ENCODE data around the gene SEC23B. TPM values are rescaled to one million over a fixed set of nuclear protein-coding genes. Genes with fewer than 3 reads are reported as not detected.

SEC23B gene
- polyA plus RNA-seq (2011; rRNA removed) (49.2 and 56.5 TPM in 2 replicates), polyA minus RNA-seq (2011; rRNA and poly(A)+ RNA removed) (29.3 and 38.2 TPM in 2 replicates)

- Histone ChIP-seq H3K4me3 (ENCODE audit: low read depth, low read length) (peak within 1 kb of the TSS; percentile 83), H3K36me3 (ENCODE audit: control insufficient read depth, insufficient read depth, low read length) (no peaks in the 10 kb centered on the region), H3K27me3 (ENCODE audit: control insufficient read depth, insufficient read depth, low read length) (no peaks in the 10 kb centered on the region)
- DNase-seq (ENCODE audit: low read depth) = peak; percentile 90
- POLR2A ChIA-PET = interaction anchor here (0.5 to 1.6 kb wide), 6 partner anchors 9 to 1250 kb away, joined by 3 to 10 read pairs (median 4); partner anchors contain the start of gene RBBP9
- TF ChIP-seq CTCF (IDR thresholded peaks at IDR 0.05; ENCODE audit: insufficient read depth, low read depth, low read length) = no peak
- CTCF ChIA-PET = interaction anchor here (1.0 to 3.6 kb wide), 3 partner anchors 8 to 32 kb away, joined by 6 to 11 read pairs (median 7); partner anchors contain the start of gene RBBP9
Measured at GRCh38 chr20:18507218-18508191, at the start of gene SEC23B. SEC23B (plus strand) TSS chr20:18507940; CDS start chr20:18510836, 2,896 bp downstream.

GRCh38 chr20:18465536-18466200 is 42.1 kb upstream of the SEC23B start:
- TF ChIP-seq CTCF (IDR thresholded peaks at IDR 0.05; ENCODE audit: insufficient read depth, low read depth, low read length) = no peak
- Histone ChIP-seq H3K36me3 (ENCODE audit: control insufficient read depth, insufficient read depth, low read length) (no peaks in the 10 kb centered on the region), H3K27me3 (ENCODE audit: control insufficient read depth, insufficient read depth, low read length) (no peaks in the 10 kb centered on the region), H3K4me3 (ENCODE audit: low read depth, low read length) (no peak overlapping the region)
- CTCF ChIA-PET = interaction anchor here (0.6 to 0.7 kb wide), 2 partner anchors 15 to 21 kb away, joined by 3 read pairs; no protein-coding TSS in a partner anchor
- POLR2A ChIA-PET = no interaction called here
- no peak for DNase-seq (ENCODE audit: low read depth)

- POLR2A ChIA-PET = no interaction called here
- no peaks in the 10 kb centered on the region; the same call in 1 of the 2 replicates for H3K36me3 ChIP-seq (ENCODE audit: control insufficient read depth, insufficient read depth, low read length)
Measured at GRCh38 chr20:18466574-18466893, 41.2 kb upstream of the SEC23B start.

GRCh38 chr20:18466894-18467730 is 40.6 kb upstream of the SEC23B start, which contains the start of the genes DZANK1 and POLR3F:
DZANK1 (minus strand) TSS chr20:18467030; CDS start chr20:18465358, 1,672 bp downstream.
POLR3F (plus strand) TSS chr20:18467390; CDS start chr20:18467507, 117 bp downstream.
- POLR2A ChIA-PET = no interaction called here

More at GRCh38 chr20:18466574-18466893, 41.2 kb upstream of the SEC23B start:
- no peak for TF ChIP-seq CTCF (IDR thresholded peaks at IDR 0.05; ENCODE audit: insufficient read depth, low read depth, low read length)
- peak; percentile 3 for DNase-seq (ENCODE audit: low read depth)
- Histone ChIP-seq H3K27me3 (ENCODE audit: control insufficient read depth, insufficient read depth, low read length) (no peaks in the 10 kb centered on the region), H3K4me3 (ENCODE audit: low read depth, low read length) (peak overlapping the region; percentile 82)
- CTCF ChIA-PET = interaction anchor here (1.2 kb wide), 1 partner anchor 53 kb away, joined by 4 read pairs; no protein-coding TSS in a partner anchor

More at GRCh38 chr20:18466894-18467730, 40.6 kb upstream of the SEC23B start, which contains the start of the genes DZANK1 and POLR3F:
- TF ChIP-seq CTCF (IDR thresholded peaks at IDR 0.05; ENCODE audit: insufficient read depth, low read depth, low read length) = no peak
- peak within 1 kb of the TSS; percentile 82 for H3K4me3 ChIP-seq (ENCODE audit: low read depth, low read length)
- CTCF ChIA-PET = interaction anchor here (0.7 to 1.2 kb wide), 3 partner anchors 12 to 53 kb away, joined by 3 to 4 read pairs (median 3); no protein-coding TSS in a partner anchor
- H3K36me3 ChIP-seq (ENCODE audit: control insufficient read depth, insufficient read depth, low read length) = no peaks in the 10 kb centered on the region; the same call in 1 of the 2 replicates
- DNase-seq (ENCODE audit: low read depth) = peak; percentile 68
- H3K27me3 ChIP-seq (ENCODE audit: control insufficient read depth, insufficient read depth, low read length) = no peaks in the 10 kb centered on the region

Data from BJ (cell line).